NCI-H2171 (cell line): ENCODE measurements around the gene SNTB2.
"Not testable (repeated sequence)": the region's sequence is repeated elsewhere in the genome, so short reads cannot be mapped to it uniquely, and the experiment has no call there.

ENCODE experiments used
- DNase-seq: peaks from one replicate; lab custom pipeline; 2025; lab: John Stamatoyannopoulos, UW

The SNTB2 gene

GRCh38 chr16:69286941-69287713, 100.2 kb downstream of the SNTB2 start:
- peak; percentile 54 for DNase-seq

- DNase-seq, result not testable (repeated sequence)
Observed at GRCh38 chr16:69291657-69292056, 104.7 kb downstream of the SNTB2 start.

- no peak for DNase-seq
Observed at GRCh38 chr16:69293401-69293800, 106.4 kb downstream of the SNTB2 start.

GRCh38 chr16:69294051-69294450, 107.1 kb downstream of the SNTB2 start:
- DNase-seq, result no peak

GRCh38 chr16:69296771-69297170, 109.8 kb downstream of the SNTB2 start:
- not testable (repeated sequence) for DNase-seq

- DNase-seq, result no peak
Observed at GRCh38 chr16:69298261-69298660, 111.3 kb downstream of the SNTB2 start.

- DNase-seq, result no peak
Observed at GRCh38 chr16:69301187-69301586, 114.2 kb downstream of the SNTB2 start.

GRCh38 chr16:69301861-69302260, 114.9 kb downstream of the SNTB2 start:
- no peak for DNase-seq

GRCh38 chr16:69302301-69302700, 115.3 kb downstream of the SNTB2 start:
- DNase-seq, result no peak

- DNase-seq, result peak; percentile 73
Observed at GRCh38 chr16:69306031-69306430, 119.1 kb downstream of the SNTB2 start.

- DNase-seq, result no peak
Observed at GRCh38 chr16:69307091-69307490, 120.1 kb downstream of the SNTB2 start.

- DNase-seq, result no peak
Observed at GRCh38 chr16:69307856-69308255, 120.9 kb downstream of the SNTB2 start.

GRCh38 chr16:69309316-69309715, 122.4 kb downstream of the SNTB2 start:
- no peak for DNase-seq

- peak; percentile 98 for DNase-seq
Observed at GRCh38 chr16:69310653-69311532, 123.9 kb downstream of the SNTB2 start, which contains the start of gene VPS4A. Gene VPS4A, plus strand, starts transcription at chr16:69311350. Its CDS starts 162 bp downstream, at chr16:69311512.

GRCh38 chr16:69311533-69312387, 124.8 kb downstream of the SNTB2 start:
- DNase-seq, result no peak

GRCh38 chr16:69313469-69313868, 126.5 kb downstream of the SNTB2 start:
- no peak for DNase-seq

GRCh38 chr16:69314534-69314933, 127.6 kb downstream of the SNTB2 start:
- no peak for DNase-seq

GRCh38 chr16:69315486-69316311, 128.7 kb downstream of the SNTB2 start:
- DNase-seq, result no peak

- DNase-seq, result no peak
Observed at GRCh38 chr16:69316595-69317034, 129.7 kb downstream of the SNTB2 start.

GRCh38 chr16:69318177-69318910, 131.4 kb downstream of the SNTB2 start:
- no peak for DNase-seq
